Measurements from ENCODE around the gene SPINT1.

SPINT1 gene

DNA sequence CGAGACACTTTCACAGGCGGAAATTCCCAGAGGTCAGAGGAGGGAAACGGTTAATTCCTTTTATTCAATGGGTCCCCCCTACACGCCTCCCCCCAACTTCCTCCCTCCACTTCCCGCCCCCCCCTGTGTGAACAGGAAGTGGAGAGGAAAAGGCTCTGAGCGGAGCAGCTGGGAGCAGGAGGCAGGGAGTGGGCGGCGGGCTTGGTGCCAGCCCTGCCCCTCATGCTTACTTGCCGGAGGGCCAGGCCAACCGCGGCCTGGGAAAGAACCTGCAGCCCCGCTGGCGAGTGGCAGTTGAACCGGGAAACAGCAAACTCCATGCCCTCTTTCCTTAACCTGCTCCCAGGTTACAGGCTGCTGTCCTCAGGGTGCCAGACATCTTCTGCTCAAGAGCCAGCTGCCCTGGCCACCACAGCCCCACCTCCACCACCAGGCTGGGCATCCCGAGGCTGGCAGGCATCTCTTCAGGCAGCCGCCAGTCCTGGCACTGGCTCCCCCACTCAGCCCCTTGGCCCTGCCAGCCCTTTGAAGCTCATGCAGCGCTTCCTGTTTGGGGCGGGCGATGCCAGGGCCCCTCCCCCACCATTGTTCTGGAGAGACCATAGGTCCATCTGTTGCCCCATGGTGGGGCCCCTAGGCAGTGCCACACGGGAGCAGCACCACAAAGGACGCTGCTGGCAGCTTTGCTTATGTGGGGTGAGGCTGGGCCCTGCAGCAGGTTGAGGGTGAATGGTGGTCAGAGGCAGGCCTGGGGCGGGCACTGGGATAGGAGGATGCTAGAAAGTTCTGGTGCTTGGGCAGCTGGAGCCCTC is 63.3 kb downstream of the SPINT1 start:
- Mint-ChIP-seq H3K4me3 (peak overlapping the region; percentile 79), H3K9me3 (no peaks in the 10 kb centered on the region), H3K27ac (peak overlapping the region; percentile 85), H3K36me3 (ENCODE audit: low read depth) (peaks cover 14% of the 10 kb centered on the region), H3K27me3 (no peaks in the 10 kb centered on the region), H3K4me1 (ENCODE audit: low read depth) (peaks cover 30% of the 10 kb centered on the region)
